ENCODE measurements around the gene METTL23. TPM values are rescaled to one million over a fixed set of nuclear protein-coding genes. Genes with fewer than 3 reads are reported as not detected.
"Not testable (repeated sequence)": the region's sequence is repeated elsewhere in the genome, so short reads cannot be mapped to it uniquely, and the experiment has no call there.

The METTL23 gene
- total RNA-seq, 1 donor from 2014 or later: 25.6 TPM

- peaks cover 9% of the 10 kb centered on the region for H3K4me1 Mint-ChIP-seq
- no peaks in the 10 kb centered on the region for H3K9me3 Mint-ChIP-seq
- H3K27me3 Mint-ChIP-seq (ENCODE audit: low read depth): no peaks in the 10 kb centered on the region
- no peak for DNase-seq (ENCODE audit: low spot score in 2 of 2, unreplicated experiment in 2 of 2)
- H3K4me3 Mint-ChIP-seq: no peak overlapping the region
- peaks cover 35% of the 10 kb centered on the region for H3K36me3 Mint-ChIP-seq
- TF ChIP-seq CTCF (IDR thresholded peaks at IDR 0.05; ENCODE audit: unreplicated experiment): no peak
- H3K27ac Mint-ChIP-seq: no peak overlapping the region
Observed at GRCh38 chr17:76721463-76721862, 5.2 kb upstream of the METTL23 start.

DNA sequence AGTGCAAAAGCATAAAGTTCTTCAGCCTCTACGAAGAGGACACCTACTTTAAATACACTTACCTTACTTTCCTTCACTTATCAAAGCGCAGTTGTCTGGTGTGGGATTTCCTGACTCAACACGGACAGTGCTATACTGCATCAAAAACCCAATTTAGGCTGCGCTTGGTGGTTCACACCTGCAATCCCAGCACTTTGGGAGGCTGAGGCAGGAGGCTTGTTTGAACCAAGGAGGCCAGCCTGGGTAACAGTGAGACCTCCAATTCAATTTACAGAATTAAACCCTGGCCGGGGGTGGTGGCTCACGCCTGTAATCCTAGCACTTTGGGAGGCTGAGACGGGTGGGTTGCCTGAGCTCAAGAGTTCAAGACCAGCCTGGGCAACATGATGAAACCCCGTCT lies 4.4 kb upstream of the METTL23 start:
- TF ChIP-seq CTCF (IDR thresholded peaks at IDR 0.05; ENCODE audit: unreplicated experiment): no peak
- H3K4me3 Mint-ChIP-seq: no peak overlapping the region
- peaks cover 35% of the 10 kb centered on the region for H3K36me3 Mint-ChIP-seq
- peaks cover 10% of the 10 kb centered on the region for H3K4me1 Mint-ChIP-seq
- no peaks in the 10 kb centered on the region for H3K9me3 Mint-ChIP-seq
- no peaks in the 10 kb centered on the region for H3K27me3 Mint-ChIP-seq (ENCODE audit: low read depth)
- H3K27ac Mint-ChIP-seq: no peak overlapping the region
- DNase-seq (ENCODE audit: low spot score in 2 of 2, unreplicated experiment in 2 of 2): no peak

DNA sequence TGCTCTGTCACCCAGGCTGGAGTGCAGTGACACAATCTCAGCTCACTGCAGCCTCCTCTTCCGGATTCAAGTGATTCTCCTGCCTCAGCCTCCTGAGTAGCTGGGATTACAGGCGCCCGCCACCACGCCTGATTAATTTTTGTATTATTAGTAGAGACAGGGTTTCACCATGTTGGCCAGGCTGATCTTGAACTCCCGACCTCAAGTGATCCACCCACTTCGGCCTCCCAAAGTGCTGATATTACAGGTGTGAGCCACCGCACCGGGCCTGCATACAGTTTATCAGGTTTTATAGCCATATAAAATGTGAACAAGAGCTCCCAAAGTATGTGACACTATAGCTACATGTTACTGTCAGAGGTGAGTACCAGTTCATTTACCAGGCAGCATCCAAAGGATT lies 3.7 kb upstream of the METTL23 start:
- not testable (repeated sequence) for DNase-seq (ENCODE audit: low spot score in 2 of 2, unreplicated experiment in 2 of 2); H3K27me3 Mint-ChIP-seq (ENCODE audit: low read depth); H3K27ac Mint-ChIP-seq; H3K4me3 Mint-ChIP-seq; H3K9me3 Mint-ChIP-seq
- Mint-ChIP-seq H3K4me1 (peaks cover 17% of the 10 kb centered on the region), H3K36me3 (peaks cover 35% of the 10 kb centered on the region)

DNA sequence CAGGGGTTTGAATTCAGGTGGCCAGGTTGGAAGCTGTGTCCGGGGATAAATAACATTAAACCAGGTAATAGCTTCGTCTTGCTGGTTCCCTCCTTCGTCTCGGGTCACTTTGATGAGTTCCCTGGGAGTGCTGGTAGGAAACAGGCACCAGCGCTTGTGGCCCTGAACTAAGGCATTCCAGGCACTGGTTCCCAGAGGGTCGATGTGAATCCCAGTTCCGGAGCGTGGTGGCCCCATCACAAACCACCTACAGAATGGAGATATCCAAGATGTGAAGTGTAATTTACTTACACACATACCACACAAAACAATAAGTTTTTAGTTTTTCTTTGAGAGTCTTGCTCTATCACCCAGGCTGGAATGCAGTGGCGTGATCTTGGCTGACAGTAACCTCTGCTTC lies 2.8 kb upstream of the METTL23 start:
- H3K9me3 Mint-ChIP-seq: no peaks in the 10 kb centered on the region
- peaks cover 27% of the 10 kb centered on the region for H3K36me3 Mint-ChIP-seq
- no peaks in the 10 kb centered on the region for H3K27me3 Mint-ChIP-seq (ENCODE audit: low read depth)
- no peak overlapping the region for H3K27ac Mint-ChIP-seq
- no peak for TF ChIP-seq CTCF (IDR thresholded peaks at IDR 0.05; ENCODE audit: unreplicated experiment)
- DNase-seq (ENCODE audit: low spot score in 2 of 2, unreplicated experiment in 2 of 2): no peak
- no peak overlapping the region for H3K4me3 Mint-ChIP-seq
- peaks cover 17% of the 10 kb centered on the region for H3K4me1 Mint-ChIP-seq

DNA sequence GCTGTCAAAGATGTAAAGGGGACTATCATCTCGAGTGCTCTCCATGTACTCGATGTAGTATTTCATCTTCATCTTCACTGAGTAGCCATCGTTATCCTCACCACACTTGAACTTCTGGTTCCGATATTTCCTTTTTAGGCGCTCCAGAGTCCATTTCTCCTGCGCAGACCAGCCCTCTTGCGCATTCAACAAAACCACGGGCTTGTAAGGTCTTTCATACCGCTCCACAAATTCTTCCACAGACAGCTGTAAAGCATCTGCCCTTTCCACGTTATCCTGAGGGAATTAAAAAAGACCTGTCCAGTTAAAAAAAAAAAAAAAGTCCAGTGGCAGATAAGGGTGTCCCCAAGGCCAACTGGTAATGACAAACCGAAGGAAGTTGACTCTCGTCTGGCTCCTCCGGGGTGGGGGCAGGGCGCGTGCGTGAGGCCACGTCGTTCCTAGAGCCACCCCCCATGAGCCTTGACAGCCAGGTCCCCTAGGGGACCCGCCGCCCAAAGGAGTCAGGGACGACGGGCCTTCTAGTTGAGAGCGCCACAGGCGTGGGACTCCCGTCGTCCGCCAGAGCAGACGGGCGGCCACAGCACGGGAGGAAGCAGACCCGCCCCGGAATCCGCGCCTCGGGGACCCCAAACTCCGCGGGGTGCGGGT lies 934 bp upstream of the METTL23 start:
- H3K4me1 Mint-ChIP-seq: peaks cover 22% of the 10 kb centered on the region
- peak overlapping the region; percentile 98 for H3K4me3 Mint-ChIP-seq
- H3K27ac Mint-ChIP-seq: peak overlapping the region; percentile 96

More for the DNA sequence above, 934 bp upstream of the METTL23 start:
- no peak for TF ChIP-seq CTCF (IDR thresholded peaks at IDR 0.05; ENCODE audit: unreplicated experiment)
- no peak for DNase-seq (ENCODE audit: low spot score in 2 of 2, unreplicated experiment in 2 of 2)
- Mint-ChIP-seq H3K36me3 (peaks cover 23% of the 10 kb centered on the region), H3K27me3 (ENCODE audit: low read depth) (no peaks in the 10 kb centered on the region), H3K9me3 (no peaks in the 10 kb centered on the region)
